Progenitor cell of endocrine pancreas (in vitro differentiated cells): ENCODE measurements around the gene NRP1. TPM values are rescaled to one million over a fixed set of nuclear protein-coding genes. Genes with fewer than 3 reads are reported as not detected.
"Not testable (repeated sequence)": the region's sequence is repeated elsewhere in the genome, so short reads cannot be mapped to it uniquely, and the experiment has no call there.

Experiments used
- DNase-seq: peaks from one replicate; pipeline ENCODE4 v3.0.0; 2021; ENCODE audit warnings: low spot score; ENCODE audit not compliant: unreplicated experiment
- H3K27ac Mint-ChIP-seq: 2 replicates; pipeline ENCODE4 v1.8.0; 2021; ENCODE audit warnings: mild to moderate bottlenecking, moderate library complexity, mixed read lengths
- H3K27me3 Mint-ChIP-seq: 2 replicates; pipeline ENCODE4 v1.8.0; 2021; ENCODE audit warnings: mixed read lengths
- H3K36me3 Mint-ChIP-seq: 2 replicates; pipeline ENCODE4 v1.8.0; 2022; ENCODE audit warnings: mixed read lengths; ENCODE audit not compliant: insufficient read depth
- H3K4me1 Mint-ChIP-seq: 2 replicates; pipeline ENCODE4 v1.8.0; 2021; ENCODE audit warnings: low read depth, mixed read lengths
- H3K4me3 Mint-ChIP-seq: 2 replicates; pipeline ENCODE4 v1.8.0; 2021; ENCODE audit warnings: low read depth, mild to moderate bottlenecking, moderate library complexity, mixed read lengths
- H3K9me3 Mint-ChIP-seq: 2 replicates; pipeline ENCODE4 v1.8.0; 2021; ENCODE audit warnings: low read depth, mixed read lengths
- total RNA-seq: library from RNA; stranded (reverse); gene quantifications from 2 replicates; pipeline ENCODE4 v1.2.1, GENCODE V29; 2021
- TF ChIP-seq, protein P1 (sequence below): fragments of 200-600 bp; sonication (generic); IDR thresholded peaks from one replicate; pipeline ENCODE4 v1.5.0; 2021; ENCODE audit warnings: antibody characterized with exemption, mild to moderate bottlenecking; ENCODE audit not compliant: unreplicated experiment

NRP1 gene
- total RNA-seq, 1 donor from 2014 or later, result 33.4 TPM

DNA sequence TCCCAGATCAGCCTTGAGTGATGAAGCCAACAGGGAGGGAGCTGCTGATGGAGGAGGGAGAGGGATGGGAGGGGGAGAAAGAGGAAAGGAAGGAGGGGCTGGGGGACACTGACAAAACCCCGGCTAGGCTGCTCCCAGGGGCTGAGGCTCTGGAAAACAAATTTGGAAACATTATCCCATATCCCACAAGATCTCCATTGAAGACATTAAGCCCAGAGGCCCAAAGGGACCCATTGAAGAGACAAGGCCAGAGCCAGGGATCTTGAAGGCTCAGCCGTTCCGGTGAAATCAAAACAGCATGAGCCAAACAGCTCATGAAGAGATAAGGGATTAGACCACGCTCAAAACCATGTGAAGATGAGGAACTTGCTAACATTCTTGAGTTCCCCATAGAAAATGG, 192.2 kb downstream of the NRP1 start:
- no peak for DNase-seq
- no peaks in the 10 kb centered on the region for H3K4me1 Mint-ChIP-seq
- H3K4me3 Mint-ChIP-seq, result no peak overlapping the region
- TF ChIP-seq, protein P1, sequence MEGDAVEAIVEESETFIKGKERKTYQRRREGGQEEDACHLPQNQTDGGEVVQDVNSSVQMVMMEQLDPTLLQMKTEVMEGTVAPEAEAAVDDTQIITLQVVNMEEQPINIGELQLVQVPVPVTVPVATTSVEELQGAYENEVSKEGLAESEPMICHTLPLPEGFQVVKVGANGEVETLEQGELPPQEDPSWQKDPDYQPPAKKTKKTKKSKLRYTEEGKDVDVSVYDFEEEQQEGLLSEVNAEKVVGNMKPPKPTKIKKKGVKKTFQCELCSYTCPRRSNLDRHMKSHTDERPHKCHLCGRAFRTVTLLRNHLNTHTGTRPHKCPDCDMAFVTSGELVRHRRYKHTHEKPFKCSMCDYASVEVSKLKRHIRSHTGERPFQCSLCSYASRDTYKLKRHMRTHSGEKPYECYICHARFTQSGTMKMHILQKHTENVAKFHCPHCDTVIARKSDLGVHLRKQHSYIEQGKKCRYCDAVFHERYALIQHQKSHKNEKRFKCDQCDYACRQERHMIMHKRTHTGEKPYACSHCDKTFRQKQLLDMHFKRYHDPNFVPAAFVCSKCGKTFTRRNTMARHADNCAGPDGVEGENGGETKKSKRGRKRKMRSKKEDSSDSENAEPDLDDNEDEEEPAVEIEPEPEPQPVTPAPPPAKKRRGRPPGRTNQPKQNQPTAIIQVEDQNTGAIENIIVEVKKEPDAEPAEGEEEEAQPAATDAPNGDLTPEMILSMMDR, result no peak
- H3K9me3 Mint-ChIP-seq, result peaks cover 5% of the 10 kb centered on the region
- H3K36me3 Mint-ChIP-seq, result peaks cover 1% of the 10 kb centered on the region
- H3K27me3 Mint-ChIP-seq, result peaks cover 6% of the 10 kb centered on the region
- no peak overlapping the region for H3K27ac Mint-ChIP-seq

DNA sequence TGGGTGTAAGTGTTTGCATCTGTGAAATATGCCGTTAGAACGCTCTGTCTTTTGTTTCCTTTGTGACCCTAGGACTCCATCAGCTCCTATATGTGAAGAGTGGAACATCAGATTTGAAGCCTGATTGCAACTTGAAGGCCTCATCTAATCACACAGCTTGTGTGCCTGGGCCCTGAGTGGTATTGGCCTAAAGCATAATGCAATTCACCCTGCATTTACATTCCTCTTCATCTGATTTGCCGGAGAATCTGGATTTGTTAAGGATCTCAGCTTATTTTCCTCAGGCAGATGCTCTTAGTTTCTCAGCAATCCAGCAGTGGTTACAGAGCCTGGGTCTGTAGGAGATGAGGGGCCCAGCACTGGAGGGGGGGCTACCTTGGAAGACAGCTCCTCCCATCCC, 193.2 kb downstream of the NRP1 start:
- Mint-ChIP-seq H3K36me3 (no peaks in the 10 kb centered on the region), H3K9me3 (peaks cover 2% of the 10 kb centered on the region), H3K27me3 (peaks cover 6% of the 10 kb centered on the region), H3K27ac (no peak overlapping the region), H3K4me1 (no peaks in the 10 kb centered on the region), H3K4me3 (no peak overlapping the region)
- no peak for DNase-seq
- TF ChIP-seq, protein P1, result no peak

DNA sequence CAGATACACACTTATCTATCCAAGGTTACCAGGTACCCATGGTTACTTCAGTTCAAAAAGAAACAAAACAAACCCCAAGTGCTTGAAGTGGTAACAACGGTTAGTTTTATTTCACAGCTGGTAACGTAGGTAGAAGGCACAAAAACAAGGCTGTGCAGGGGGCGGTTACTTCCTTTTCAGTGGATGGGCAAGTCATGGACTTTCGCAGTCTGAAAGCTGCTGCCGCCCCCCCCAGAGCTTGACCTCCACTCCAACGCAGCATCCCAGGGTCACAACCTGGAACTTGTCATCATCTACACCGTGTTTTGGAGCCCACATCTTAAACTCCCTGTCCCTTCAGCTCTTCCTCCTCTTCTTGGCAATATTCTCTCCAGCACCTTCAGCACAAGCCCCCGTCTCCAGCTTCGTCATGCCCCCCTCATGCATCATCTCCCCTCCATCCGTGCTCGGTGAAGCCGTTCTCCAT, 195.3 kb downstream of the NRP1 start:
- Mint-ChIP-seq H3K4me1 (no peaks in the 10 kb centered on the region), H3K36me3 (no peaks in the 10 kb centered on the region), H3K9me3 (peaks cover 2% of the 10 kb centered on the region), H3K27me3 (peaks cover 6% of the 10 kb centered on the region), H3K4me3 (no peak overlapping the region), H3K27ac (no peak overlapping the region)
- TF ChIP-seq, protein P1, result no peak
- DNase-seq, result no peak

DNA sequence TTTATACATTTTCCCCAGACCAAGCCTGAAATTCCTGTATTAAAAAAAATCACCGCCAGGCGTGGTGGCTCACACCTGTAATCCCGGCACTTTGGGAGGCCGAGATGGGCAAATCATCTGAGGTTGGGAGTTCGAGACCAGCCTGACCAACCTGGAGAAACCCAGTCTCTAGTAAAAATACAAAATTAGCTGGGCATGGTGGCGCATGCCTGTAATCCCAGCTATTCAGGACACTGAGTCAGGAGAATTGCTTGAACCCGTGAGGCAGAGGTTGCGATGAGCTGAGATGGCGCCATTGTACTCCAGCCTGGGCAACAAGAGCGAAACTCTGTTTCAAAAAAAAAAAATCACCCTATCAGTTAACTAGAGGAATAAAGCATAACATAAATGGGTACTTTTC, 195.8 kb downstream of the NRP1 start:
- not testable (repeated sequence) for H3K27ac Mint-ChIP-seq, H3K36me3 Mint-ChIP-seq

GRCh38 chr10:33137356-33138005, 197.0 kb downstream of the NRP1 start:
- no peak overlapping the region for H3K27ac Mint-ChIP-seq
- H3K27me3 Mint-ChIP-seq, result peaks cover 3% of the 10 kb centered on the region
- no peaks in the 10 kb centered on the region for H3K4me1 Mint-ChIP-seq
- H3K4me3 Mint-ChIP-seq, result no peak overlapping the region
- H3K36me3 Mint-ChIP-seq, result no peaks in the 10 kb centered on the region
- TF ChIP-seq, protein P1, result no peak
- DNase-seq, result no peak
- H3K9me3 Mint-ChIP-seq, result peaks cover 2% of the 10 kb centered on the region

More for the DNA sequence above, 195.8 kb downstream of the NRP1 start:
- not testable (repeated sequence) for H3K4me1 Mint-ChIP-seq, H3K4me3 Mint-ChIP-seq, H3K27me3 Mint-ChIP-seq, H3K9me3 Mint-ChIP-seq, DNase-seq

- H3K4me3 Mint-ChIP-seq, result no peak overlapping the region
- peaks cover 3% of the 10 kb centered on the region for H3K27me3 Mint-ChIP-seq
- H3K9me3 Mint-ChIP-seq, result peaks cover 2% of the 10 kb centered on the region
- TF ChIP-seq, protein P1, result no peak
- H3K4me1 Mint-ChIP-seq, result no peaks in the 10 kb centered on the region
- no peaks in the 10 kb centered on the region for H3K36me3 Mint-ChIP-seq
- no peak for DNase-seq
- H3K27ac Mint-ChIP-seq, result no peak overlapping the region
These were observed 197.7 kb downstream of the NRP1 start for GRCh38 chr10:33136781-33137180.
